HepG2 (cell line): ENCODE results near the gene ZMYND10. TPM values are rescaled to one million over a fixed set of nuclear protein-coding genes. Genes with fewer than 3 reads are reported as not detected.

Experiments
- ATAC-seq: fragments of 200-7000 bp; cut with Tn5 transposase; 3 replicates; pipeline ENCODE4 v1.9.1; 2020; ENCODE audit warnings: mild to moderate bottlenecking, moderate library complexity
- BruUV-seq: library from RNA; stranded (reverse); fragments of 400-500 nt; replicated peaks from 2 replicates; lab custom pipeline; 2021; lab: Mats Ljungman, UMichigan
- CTCF ChIA-PET: fragments of 300-600 bp; formaldehyde crosslinking; extraction: SDS; loops from one replicate; lab custom pipeline; 2021; ENCODE audit warnings: low total read pairs, inconsistent platforms, low intra/inter-chr PET ratio; lab: Yijun Ruan, JAX
- POLR2A ChIA-PET: fragments of 350-600 bp; sonication (Branson Sonifier 250); formaldehyde crosslinking; loops from one replicate; lab custom pipeline; 2020; ENCODE audit warnings: antibody characterized with exemption, inconsistent platforms; lab: Yijun Ruan, JAX
- DNase-seq: peaks from one replicate; pipeline ENCODE4 v3.0.0-alpha.2; 2015; ENCODE audit warnings: low spot score
- FAIRE-seq: peaks from 3 replicates; lab custom pipeline; 2011; peaks lifted over from hg19 to GRCh38; lab: Jason Lieb, UNC
- H2AFZ ChIP-seq: one replicate; pipeline ENCODE4 v1.6.1; 2011; ENCODE audit warnings: low read length, inconsistent platforms
- H3K27ac ChIP-seq: fragments of 300-600 bp; 3 replicates; pipeline ENCODE4 v1.8.0; 2011; ENCODE audit warnings: mixed run types, mild to moderate bottlenecking, mixed read lengths, low read length, inconsistent platforms; ENCODE audit not compliant: insufficient read depth; ENCODE audit errors: extremely low read length
- H3K27me3 ChIP-seq, 2 experiments: fragments of 200-600 bp in 1 of 2; 2 replicates in 1 of 2; 3 replicates in 1 of 2; pipeline versions ENCODE4 v1.6.0 to v1.8.0; 2011; ENCODE audit warnings: low read length in 2 of 2, mild to moderate bottlenecking in 2 of 2, moderate library complexity in 2 of 2, inconsistent platforms in 1 of 2; ENCODE audit not compliant: insufficient read depth in 2 of 2, control insufficient read depth in 1 of 2
- H3K36me3 ChIP-seq, 2 experiments: fragments of 200-600 bp in 1 of 2; replicated peaks in 1 of 2; 2 replicates in 1 of 2; 3 replicates in 1 of 2; pipeline versions ENCODE4 v1.5.1 to v1.8.0; 2011; ENCODE audit warnings: low read length in 2 of 2, inconsistent platforms in 1 of 2; ENCODE audit not compliant: insufficient read depth in 2 of 2, control insufficient read depth in 1 of 2
- H3K4me1 ChIP-seq: 2 replicates; pipeline ENCODE4 v1.5.1; 2012; ENCODE audit warnings: low read length, inconsistent platforms; ENCODE audit not compliant: insufficient read depth
- H3K4me2 ChIP-seq: 2 replicates; pipeline ENCODE4 v1.6.0; 2011; ENCODE audit warnings: low read depth, low read length, inconsistent platforms
- H3K4me3 ChIP-seq, 3 experiments: fragments of 200-600 bp in 1 of 3; sonication (generic), shearing (Covaris generic) in 1 of 3; replicated peaks in 1 of 3; 2 replicates each; pipeline ENCODE4 v1.5.1; 2011 to 2016; ENCODE audit warnings: low read length in 3 of 3, inconsistent platforms in 2 of 3, low read depth in 2 of 3, mild to moderate bottlenecking in 2 of 3, control low read depth in 1 of 3, mixed read lengths in 1 of 3; ENCODE audit not compliant: insufficient read depth in 1 of 3
- H3K79me2 ChIP-seq: one replicate; pipeline ENCODE4 v1.6.1; 2011; ENCODE audit warnings: low read length, inconsistent platforms; ENCODE audit not compliant: insufficient read depth
- H3K9ac ChIP-seq: 2 replicates; pipeline ENCODE4 v1.6.0; 2011; ENCODE audit warnings: mild to moderate bottlenecking, low read depth, low read length, inconsistent platforms; ENCODE audit not compliant: insufficient read depth
- H3K9me3 ChIP-seq: 2 replicates; pipeline ENCODE4 v1.5.1; 2012; ENCODE audit warnings: mild to moderate bottlenecking, low read length
- H4K20me1 ChIP-seq: 2 replicates; pipeline ENCODE4 v1.6.0; 2011; ENCODE audit warnings: inconsistent platforms, mild to moderate bottlenecking, low read length, moderate library complexity; ENCODE audit not compliant: insufficient read depth
- CTCF ChIP-seq: sonication (generic); formaldehyde crosslinking; IDR thresholded peaks from 2 replicates; pipeline ENCODE4 v1.5.0; 2020; ENCODE audit warnings: mild to moderate bottlenecking, missing genetic modification reagents, moderate library complexity
- RAD21 ChIP-seq: fragments of 450-650 bp; formaldehyde crosslinking; IDR thresholded peaks from 2 replicates; pipeline ENCODE4 v1.5.0; 2020; ENCODE audit warnings: mild to moderate bottlenecking
- STAG1 ChIP-seq: sonication (generic); formaldehyde crosslinking; IDR thresholded peaks from 2 replicates; pipeline ENCODE4 v1.4.0; 2020; ENCODE audit warnings: missing genetic modification reagents
- XRCC5 ChIP-seq: fragments of 200-400 bp; formaldehyde crosslinking; optimal IDR thresholded peaks from 2 replicates; pipeline ENCODE3; 2017; ENCODE audit warnings: mild to moderate bottlenecking, low read length
- ZNF17 ChIP-seq: sonication (generic); formaldehyde crosslinking; IDR thresholded peaks from 2 replicates; pipeline ENCODE4 v1.5.0; 2020; ENCODE audit warnings: mild to moderate bottlenecking, missing genetic modification reagents
- ZNF572 ChIP-seq: sonication (generic); formaldehyde crosslinking; IDR thresholded peaks from 2 replicates; pipeline ENCODE4 v1.5.1; 2020; ENCODE audit warnings: mild to moderate bottlenecking, missing genetic modification reagents
- ZNF605 ChIP-seq: sonication (generic); formaldehyde crosslinking; IDR thresholded peaks from 2 replicates; pipeline ENCODE4 v1.8.0; 2022; ENCODE audit warnings: mild to moderate bottlenecking, missing genetic modification reagents
- WGBS: methylation state at CpG from one replicate; pipeline ENCODE4 v1.1.6; 2017; ENCODE audit warnings: low lambda C conversion rate; 5-methylcytosine and 5-hydroxymethylcytosine counted together
- in situ Hi-C: cut with HindIII; loops from 2 replicates; pipeline ENCODE4 v1.10.0; 2017; ENCODE audit warnings: low pct_unique_long_range_greater_than_20kb; ENCODE audit not compliant: extremely low pct_ligation_motif_present
- intact Hi-C: fragments of 100-400 bp; cut with micrococcal nuclease; formaldehyde crosslinking; loops from one replicate; pipeline ENCODE4 v1.10.0; 2022; ENCODE audit not compliant: unreplicated experiment
- polyA plus RNA-seq, 8 experiments: library from polyadenylated mRNA; depleted of rRNA in 3 of 8; stranded (reverse) in 7 of 8; unstranded in 1 of 8; fragments of >200 nt; fragmentation: Illumina TruSeq in 4 of 8; extraction: Trizol in 4 of 8; gene quantifications; 2 replicates each; pipeline versions ENCODE4 v1.2.1 to v1.2.3, GENCODE V29; 2011 to 2016; ENCODE audit warnings: low read depth in 4 of 8, missing spikeins in 1 of 8, mixed read lengths in 1 of 8; ENCODE audit not compliant: insufficient read depth in 1 of 8
- total RNA-seq, 5 experiments: library from RNA; depleted of rRNA; stranded (reverse); fragments of >200 nt; fragmentation: Illumina TruSeq; extraction: Trizol; gene quantifications; 2 replicates each; pipeline ENCODE4 v1.2.3, GENCODE V29; 2016; ENCODE audit warnings: low read depth in 1 of 5
- TF ChIP-seq, protein P1 (sequence below): sonication (generic); formaldehyde crosslinking; IDR thresholded peaks from 2 replicates; pipeline ENCODE4 v1.5.1; 2020; ENCODE audit warnings: mild to moderate bottlenecking, missing genetic modification reagents, moderate library complexity
- TF ChIP-seq, protein P2 (sequence below): sonication (generic); formaldehyde crosslinking; IDR thresholded peaks from 2 replicates; pipeline ENCODE4 v1.5.0; 2020; ENCODE audit warnings: missing genetic modification reagents, mild to moderate bottlenecking, borderline replicate concordance

Gene ZMYND10
- total and polyA plus RNA-seq, 2 of the 13 experiments (the other 11 are each of a cell fraction or from before 2014, with no cell fraction given) = 0.60 to 0.74 TPM

GRCh38 chr3:50388016-50388719, 42.6 kb upstream of the ZMYND10 start:
- in situ Hi-C loops (no loop called here), intact Hi-C loops (loop anchor here (1.0 kb wide), 1 partner anchor 41 kb away; no protein-coding TSS in a partner anchor)
- BruUV-seq = no TSS peak
- WGBS = 51% methylated on average over 6 of the region's 25 CpGs
- no peak for DNase-seq
- no peaks in the 10 kb centered on the region for H4K20me1 ChIP-seq
- no peak overlapping the region for H2AFZ ChIP-seq
- POLR2A ChIA-PET = no interaction called here
- H3K9me3 ChIP-seq = no peaks in the 10 kb centered on the region
- H3K9ac ChIP-seq = no peak overlapping the region
- TF ChIP-seq, protein P1, sequence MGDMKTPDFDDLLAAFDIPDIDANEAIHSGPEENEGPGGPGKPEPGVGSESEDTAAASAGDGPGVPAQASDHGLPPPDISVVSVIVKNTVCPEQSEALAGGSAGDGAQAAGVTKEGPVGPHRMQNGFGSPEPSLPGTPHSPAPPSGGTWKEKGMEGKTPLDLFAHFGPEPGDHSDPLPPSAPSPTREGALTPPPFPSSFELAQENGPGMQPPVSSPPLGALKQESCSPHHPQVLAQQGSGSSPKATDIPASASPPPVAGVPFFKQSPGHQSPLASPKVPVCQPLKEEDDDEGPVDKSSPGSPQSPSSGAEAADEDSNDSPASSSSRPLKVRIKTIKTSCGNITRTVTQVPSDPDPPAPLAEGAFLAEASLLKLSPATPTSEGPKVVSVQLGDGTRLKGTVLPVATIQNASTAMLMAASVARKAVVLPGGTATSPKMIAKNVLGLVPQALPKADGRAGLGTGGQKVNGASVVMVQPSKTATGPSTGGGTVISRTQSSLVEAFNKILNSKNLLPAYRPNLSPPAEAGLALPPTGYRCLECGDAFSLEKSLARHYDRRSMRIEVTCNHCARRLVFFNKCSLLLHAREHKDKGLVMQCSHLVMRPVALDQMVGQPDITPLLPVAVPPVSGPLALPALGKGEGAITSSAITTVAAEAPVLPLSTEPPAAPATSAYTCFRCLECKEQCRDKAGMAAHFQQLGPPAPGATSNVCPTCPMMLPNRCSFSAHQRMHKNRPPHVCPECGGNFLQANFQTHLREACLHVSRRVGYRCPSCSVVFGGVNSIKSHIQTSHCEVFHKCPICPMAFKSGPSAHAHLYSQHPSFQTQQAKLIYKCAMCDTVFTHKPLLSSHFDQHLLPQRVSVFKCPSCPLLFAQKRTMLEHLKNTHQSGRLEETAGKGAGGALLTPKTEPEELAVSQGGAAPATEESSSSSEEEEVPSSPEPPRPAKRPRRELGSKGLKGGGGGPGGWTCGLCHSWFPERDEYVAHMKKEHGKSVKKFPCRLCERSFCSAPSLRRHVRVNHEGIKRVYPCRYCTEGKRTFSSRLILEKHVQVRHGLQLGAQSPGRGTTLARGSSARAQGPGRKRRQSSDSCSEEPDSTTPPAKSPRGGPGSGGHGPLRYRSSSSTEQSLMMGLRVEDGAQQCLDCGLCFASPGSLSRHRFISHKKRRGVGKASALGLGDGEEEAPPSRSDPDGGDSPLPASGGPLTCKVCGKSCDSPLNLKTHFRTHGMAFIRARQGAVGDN = 0 out of 2 replicates have a peak, but pooled peaks have one; percentile 14
- TF ChIP-seq ZNF17 (CRISPR knock-in tag) (no peak), XRCC5 (peak; percentile 14), STAG1 (CRISPR knock-in tag) (peak; percentile 63), CTCF (CRISPR knock-in tag) (peak; percentile 73), RAD21 (CRISPR knock-in tag) (peak; percentile 53; the same call in 1 of the 2 replicates), ZNF572 (CRISPR knock-in tag) (0 out of 2 replicates have a peak, but pooled peaks have one; percentile 22), ZNF605 (CRISPR knock-in tag) (no peak)
- TF ChIP-seq, protein P2, sequence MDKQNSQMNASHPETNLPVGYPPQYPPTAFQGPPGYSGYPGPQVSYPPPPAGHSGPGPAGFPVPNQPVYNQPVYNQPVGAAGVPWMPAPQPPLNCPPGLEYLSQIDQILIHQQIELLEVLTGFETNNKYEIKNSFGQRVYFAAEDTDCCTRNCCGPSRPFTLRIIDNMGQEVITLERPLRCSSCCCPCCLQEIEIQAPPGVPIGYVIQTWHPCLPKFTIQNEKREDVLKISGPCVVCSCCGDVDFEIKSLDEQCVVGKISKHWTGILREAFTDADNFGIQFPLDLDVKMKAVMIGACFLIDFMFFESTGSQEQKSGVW = no peak
- H3K4me3 ChIP-seq = no peak overlapping the region
- H3K79me2 ChIP-seq = no peaks in the 10 kb centered on the region
- FAIRE-seq = no peak
- peak; percentile 86 for ATAC-seq
- H3K4me1 ChIP-seq = peaks cover 9% of the 10 kb centered on the region
- no peaks in the 10 kb centered on the region for H3K36me3 ChIP-seq
- CTCF ChIA-PET = interaction anchor here (1.5 kb wide), 1 partner anchor 42 kb away, joined by 9 read pairs; the partner anchor contains the start of gene ZMYND10
- peaks cover 12 to 72% of the 10 kb centered on the region in 2 experiments for H3K27me3 ChIP-seq
- H3K4me2 ChIP-seq = no peak overlapping the region
- H3K27ac ChIP-seq = no peak overlapping the region
